ENCODE data around the gene SMIM36.
"Not testable (repeated sequence)": the region's sequence is repeated elsewhere in the genome, so short reads cannot be mapped to it uniquely, and the experiment has no call there.

Gene SMIM36

DNA sequence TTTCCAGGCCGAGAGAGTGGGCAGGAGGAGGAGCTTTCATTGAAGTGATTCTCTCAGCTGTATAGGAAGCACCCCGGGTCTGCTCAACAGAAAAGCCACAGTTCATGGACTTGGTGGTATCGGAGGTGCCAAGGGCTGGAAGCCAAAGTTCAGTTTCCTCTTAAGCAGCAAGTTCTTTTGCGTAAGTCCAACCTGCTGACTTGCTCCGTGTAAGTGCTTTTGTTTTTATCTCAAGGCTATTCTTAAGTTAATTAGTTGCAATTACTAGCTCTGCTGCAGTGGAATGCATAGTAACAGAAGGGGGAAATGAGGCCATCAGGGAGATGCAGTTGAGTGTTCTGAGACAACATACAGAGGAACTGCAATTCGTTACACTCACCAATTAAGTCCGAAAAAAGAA is 44.6 kb downstream of the SMIM36 start:
- H3K27ac ChIP-seq (ENCODE audit: low read depth, low read length), result no peak overlapping the region
- H3K27me3 ChIP-seq (ENCODE audit: control insufficient read depth in 1 of 2, insufficient read depth in 2 of 2, low read length in 2 of 2), result no peaks in the 10 kb centered on the region
- H3K9me3 ChIP-seq (ENCODE audit: low read length), result no peaks in the 10 kb centered on the region
- H3K4me1 ChIP-seq (ENCODE audit: insufficient read depth, low read length), result no peaks in the 10 kb centered on the region
- H3K4me3 ChIP-seq (ENCODE audit: low read depth in 1 of 2, low read length in 2 of 2), result no peak overlapping the region
- no peaks in the 10 kb centered on the region for H3K36me3 ChIP-seq (ENCODE audit: insufficient read depth, low read length)
- no peak overlapping the region for H3K9ac ChIP-seq (ENCODE audit: low read length)

DNA sequence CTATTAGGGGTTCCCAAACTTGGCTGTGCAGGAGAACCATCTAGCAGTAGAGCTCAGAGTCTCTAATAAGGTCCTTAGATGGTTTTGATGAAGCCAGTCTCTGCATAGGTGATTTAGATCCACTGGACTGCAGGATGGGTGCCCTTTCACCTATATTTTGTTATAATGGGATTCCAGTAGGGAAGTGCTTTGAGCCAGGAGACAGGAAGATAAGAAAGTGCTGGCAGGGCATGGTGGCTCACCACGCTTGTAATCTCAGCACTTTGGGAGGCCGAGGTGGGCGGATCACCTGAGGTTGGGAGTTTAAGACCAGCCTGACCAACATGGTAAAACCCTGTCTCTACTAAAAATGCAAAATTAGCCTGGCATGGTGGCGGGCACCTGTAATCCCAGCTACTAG is 45.5 kb downstream of the SMIM36 start:
- H3K36me3 ChIP-seq (ENCODE audit: insufficient read depth, low read length); H3K9me3 ChIP-seq (ENCODE audit: low read length); H3K4me3 ChIP-seq (ENCODE audit: low read depth in 1 of 2, low read length in 2 of 2); H3K27ac ChIP-seq (ENCODE audit: low read depth, low read length); H3K27me3 ChIP-seq (ENCODE audit: control insufficient read depth in 1 of 2, insufficient read depth in 2 of 2, low read length in 2 of 2); H3K4me1 ChIP-seq (ENCODE audit: insufficient read depth, low read length); H3K9ac ChIP-seq (ENCODE audit: low read length): not testable (repeated sequence)

DNA sequence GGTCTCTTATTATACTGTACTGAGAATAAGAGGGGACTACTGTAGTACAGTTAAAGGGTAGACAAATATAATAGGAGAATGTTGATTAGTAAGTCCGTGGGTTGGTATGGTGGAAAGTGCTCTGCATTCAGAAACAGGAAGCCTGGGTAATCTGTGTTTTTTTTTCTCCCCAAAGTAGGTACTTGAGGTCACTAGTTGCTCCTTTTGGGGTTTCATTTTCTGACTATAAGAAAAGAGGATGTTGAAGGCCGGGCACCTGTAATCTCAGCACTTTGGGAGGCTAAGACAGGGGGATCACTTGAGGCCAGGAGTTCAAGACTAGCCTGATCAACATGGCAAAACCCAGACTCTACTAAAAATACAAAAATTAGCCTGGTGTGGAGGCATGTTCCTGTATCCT is 47.7 kb downstream of the SMIM36 start:
- Histone ChIP-seq H3K36me3 (ENCODE audit: insufficient read depth, low read length) (no peaks in the 10 kb centered on the region), H3K9me3 (ENCODE audit: low read length) (no peaks in the 10 kb centered on the region), H3K9ac (ENCODE audit: low read length) (no peak overlapping the region), H3K4me3 (ENCODE audit: low read depth in 1 of 2, low read length in 2 of 2) (no peak overlapping the region), H3K4me1 (ENCODE audit: insufficient read depth, low read length) (no peaks in the 10 kb centered on the region), H3K27ac (ENCODE audit: low read depth, low read length) (no peak overlapping the region), H3K27me3 (ENCODE audit: control insufficient read depth in 1 of 2, insufficient read depth in 2 of 2, low read length in 2 of 2) (no peaks in the 10 kb centered on the region)

DNA sequence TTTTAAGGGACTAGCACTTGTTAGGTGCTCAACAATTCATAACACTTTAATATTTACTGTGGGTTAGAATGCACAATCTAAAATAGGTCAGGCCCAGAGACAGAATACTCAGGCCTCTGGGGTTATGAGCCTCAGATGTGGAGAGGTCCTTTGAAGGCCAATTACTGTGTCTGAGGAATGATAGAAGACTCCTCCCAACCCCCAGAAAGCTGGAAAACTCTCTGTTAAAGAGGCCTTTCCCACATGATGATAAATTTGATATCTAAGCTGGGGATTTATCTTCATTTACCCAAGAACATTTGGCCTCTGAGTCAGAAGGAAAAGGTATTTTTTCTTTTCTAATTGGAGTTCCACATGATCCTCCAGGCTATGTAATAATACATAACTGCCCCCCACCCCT is 48.5 kb downstream of the SMIM36 start:
- H3K4me1 ChIP-seq (ENCODE audit: insufficient read depth, low read length), result no peaks in the 10 kb centered on the region
- H3K27me3 ChIP-seq (ENCODE audit: control insufficient read depth in 1 of 2, insufficient read depth in 2 of 2, low read length in 2 of 2), result no peaks in the 10 kb centered on the region
- H3K36me3 ChIP-seq (ENCODE audit: insufficient read depth, low read length), result no peaks in the 10 kb centered on the region
- H3K9me3 ChIP-seq (ENCODE audit: low read length), result no peaks in the 10 kb centered on the region
- H3K9ac ChIP-seq (ENCODE audit: low read length), result no peak overlapping the region
- H3K4me3 ChIP-seq (ENCODE audit: low read depth in 1 of 2, low read length in 2 of 2), result no peak overlapping the region
- H3K27ac ChIP-seq (ENCODE audit: low read depth, low read length), result no peak overlapping the region

DNA sequence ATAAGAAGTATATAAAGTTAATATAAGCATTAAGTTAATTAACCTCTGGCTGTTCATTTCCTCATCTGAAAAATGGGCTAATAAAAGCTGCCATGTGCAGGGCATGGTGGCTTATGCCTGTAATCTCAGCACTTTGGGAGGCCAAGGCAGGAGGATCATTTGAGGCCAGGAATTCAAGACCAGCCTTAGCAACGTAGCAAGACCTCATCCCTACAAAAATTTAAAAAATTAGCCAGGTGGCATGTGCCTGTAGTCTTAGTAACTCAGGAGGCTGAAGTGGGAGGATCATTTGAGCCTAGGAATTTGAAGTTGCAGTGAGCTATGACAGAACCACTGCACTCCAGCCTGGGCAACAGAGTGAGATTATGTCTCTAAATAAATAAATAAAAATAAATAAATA is 49.0 kb downstream of the SMIM36 start:
- Histone ChIP-seq H3K4me3 (ENCODE audit: low read depth in 1 of 2, low read length in 2 of 2) (no peak overlapping the region), H3K27ac (ENCODE audit: low read depth, low read length) (no peak overlapping the region), H3K9ac (ENCODE audit: low read length) (no peak overlapping the region)

DNA sequence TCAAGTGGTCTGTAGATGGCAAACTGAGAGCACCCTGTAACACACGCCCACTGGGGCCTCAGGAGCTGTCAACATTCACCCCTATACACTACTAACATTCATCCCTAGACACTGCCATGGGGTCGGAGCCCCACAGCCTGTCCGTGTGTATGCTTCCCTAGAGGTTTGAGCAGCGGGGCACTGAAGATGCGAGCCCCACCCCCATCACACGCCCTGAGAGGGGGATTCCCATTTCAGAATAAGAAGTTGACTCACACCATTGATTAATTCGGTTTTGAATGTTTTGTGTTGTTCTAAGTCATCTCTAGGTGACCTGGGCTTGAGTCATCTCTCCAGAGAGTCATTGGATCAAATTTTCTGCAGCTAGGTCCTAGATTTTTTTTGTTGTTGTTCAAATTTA is 52.3 kb downstream of the SMIM36 start:
- Histone ChIP-seq H3K4me3 (ENCODE audit: low read depth in 1 of 2, low read length in 2 of 2) (no peak overlapping the region), H3K27ac (ENCODE audit: low read depth, low read length) (no peak overlapping the region), H3K9me3 (ENCODE audit: low read length) (no peaks in the 10 kb centered on the region), H3K36me3 (ENCODE audit: insufficient read depth, low read length) (no peaks in the 10 kb centered on the region), H3K9ac (ENCODE audit: low read length) (no peak overlapping the region), H3K27me3 (ENCODE audit: control insufficient read depth in 1 of 2, insufficient read depth in 2 of 2, low read length in 2 of 2) (no peaks in the 10 kb centered on the region), H3K4me1 (ENCODE audit: insufficient read depth, low read length) (peaks cover 16% of the 10 kb centered on the region)

More for the DNA sequence above, 49.0 kb downstream of the SMIM36 start:
- H3K9me3 ChIP-seq (ENCODE audit: low read length), result no peaks in the 10 kb centered on the region
- H3K27me3 ChIP-seq (ENCODE audit: control insufficient read depth in 1 of 2, insufficient read depth in 2 of 2, low read length in 2 of 2), result no peaks in the 10 kb centered on the region
- no peaks in the 10 kb centered on the region for H3K36me3 ChIP-seq (ENCODE audit: insufficient read depth, low read length)
- no peaks in the 10 kb centered on the region for H3K4me1 ChIP-seq (ENCODE audit: insufficient read depth, low read length)

DNA sequence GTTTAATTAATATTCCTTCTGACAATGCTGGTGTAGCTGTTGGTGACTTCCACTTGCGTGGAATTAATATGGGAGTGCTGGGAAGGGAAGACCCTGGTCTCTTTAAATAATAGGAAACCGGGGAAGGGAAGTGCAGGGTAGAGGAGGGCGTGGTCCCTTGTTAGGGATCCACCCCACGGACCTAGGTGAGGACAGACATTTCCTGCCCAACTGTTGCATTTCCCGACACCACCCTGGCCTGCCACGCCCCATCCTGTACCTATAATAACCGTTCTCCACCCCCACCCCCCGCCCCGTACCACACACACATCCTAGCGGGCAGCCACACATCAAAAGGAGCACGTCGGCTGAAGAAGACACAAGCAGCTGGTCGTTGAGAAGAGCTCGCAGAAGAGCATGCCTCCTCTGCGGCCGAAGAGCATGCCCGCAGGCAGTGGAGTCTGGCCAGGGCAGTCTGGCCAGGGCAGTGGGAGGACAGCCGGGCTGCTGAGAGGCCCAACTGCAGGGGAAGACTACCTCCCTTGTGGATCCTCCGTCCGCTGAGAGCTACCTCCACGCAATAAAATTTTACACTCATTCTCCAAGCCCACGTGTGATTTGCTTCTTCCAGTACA is 52.9 kb downstream of the SMIM36 start:
- H3K27me3 ChIP-seq (ENCODE audit: control insufficient read depth in 1 of 2, insufficient read depth in 2 of 2, low read length in 2 of 2), result no peaks in the 10 kb centered on the region
- no peaks in the 10 kb centered on the region for H3K9me3 ChIP-seq (ENCODE audit: low read length)
- H3K4me1 ChIP-seq (ENCODE audit: insufficient read depth, low read length), result peaks cover 22% of the 10 kb centered on the region
- H3K4me3 ChIP-seq (ENCODE audit: low read depth in 1 of 2, low read length in 2 of 2), result no peak overlapping the region
- no peak overlapping the region for H3K9ac ChIP-seq (ENCODE audit: low read length)
- H3K27ac ChIP-seq (ENCODE audit: low read depth, low read length), result no peak overlapping the region
- no peaks in the 10 kb centered on the region for H3K36me3 ChIP-seq (ENCODE audit: insufficient read depth, low read length)

DNA sequence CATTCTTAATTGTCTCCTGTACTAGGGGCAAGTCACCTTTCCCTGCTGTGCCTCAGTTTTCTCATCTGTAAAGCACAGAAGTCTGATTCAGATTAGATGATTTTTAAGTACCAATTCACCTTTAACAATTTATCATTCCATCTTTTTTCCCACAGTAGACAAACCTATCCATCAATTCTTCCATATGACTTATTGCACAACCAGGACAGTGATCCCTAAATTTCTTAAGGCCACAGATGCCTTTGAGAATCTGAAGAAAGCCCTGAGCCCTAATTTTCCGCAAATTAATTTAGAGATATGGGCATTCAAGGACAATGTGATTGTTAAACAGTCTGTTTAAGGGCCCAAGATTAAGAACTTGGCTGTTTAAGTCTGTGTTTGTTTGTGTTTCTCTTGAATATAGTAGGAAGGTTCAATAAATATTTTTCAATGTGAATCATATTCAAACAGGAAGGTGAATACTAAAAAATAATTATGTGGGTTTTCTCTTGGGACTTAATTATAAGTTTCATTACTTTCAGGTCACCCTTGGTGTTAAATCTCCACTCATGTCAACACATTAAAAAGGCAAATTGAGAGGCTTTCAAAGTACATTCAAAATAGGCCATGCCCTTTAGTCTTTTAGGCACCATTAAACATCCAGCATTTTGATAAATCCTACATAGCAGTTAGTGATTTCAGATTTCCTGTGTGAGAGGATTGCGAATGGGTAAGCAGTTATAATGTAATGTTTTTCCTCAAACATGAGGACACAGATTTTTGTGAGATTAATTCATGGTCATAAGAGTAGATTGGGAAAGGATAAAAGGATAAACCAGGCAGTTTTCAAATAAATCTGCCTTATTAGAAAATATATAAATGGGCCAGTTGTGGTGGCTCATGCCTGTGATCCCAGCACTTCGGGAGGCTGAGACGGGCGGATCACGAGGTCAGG is 54.7 kb downstream of the SMIM36 start:
- no peaks in the 10 kb centered on the region for H3K9me3 ChIP-seq (ENCODE audit: low read length)
- H3K27me3 ChIP-seq (ENCODE audit: control insufficient read depth in 1 of 2, insufficient read depth in 2 of 2, low read length in 2 of 2), result no peaks in the 10 kb centered on the region
- no peak overlapping the region for H3K4me3 ChIP-seq (ENCODE audit: low read depth in 1 of 2, low read length in 2 of 2)
- no peak overlapping the region for H3K9ac ChIP-seq (ENCODE audit: low read length)
- no peak overlapping the region for H3K27ac ChIP-seq (ENCODE audit: low read depth, low read length)
- no peaks in the 10 kb centered on the region for H3K36me3 ChIP-seq (ENCODE audit: insufficient read depth, low read length)
- H3K4me1 ChIP-seq (ENCODE audit: insufficient read depth, low read length), result peaks cover 40% of the 10 kb centered on the region

DNA sequence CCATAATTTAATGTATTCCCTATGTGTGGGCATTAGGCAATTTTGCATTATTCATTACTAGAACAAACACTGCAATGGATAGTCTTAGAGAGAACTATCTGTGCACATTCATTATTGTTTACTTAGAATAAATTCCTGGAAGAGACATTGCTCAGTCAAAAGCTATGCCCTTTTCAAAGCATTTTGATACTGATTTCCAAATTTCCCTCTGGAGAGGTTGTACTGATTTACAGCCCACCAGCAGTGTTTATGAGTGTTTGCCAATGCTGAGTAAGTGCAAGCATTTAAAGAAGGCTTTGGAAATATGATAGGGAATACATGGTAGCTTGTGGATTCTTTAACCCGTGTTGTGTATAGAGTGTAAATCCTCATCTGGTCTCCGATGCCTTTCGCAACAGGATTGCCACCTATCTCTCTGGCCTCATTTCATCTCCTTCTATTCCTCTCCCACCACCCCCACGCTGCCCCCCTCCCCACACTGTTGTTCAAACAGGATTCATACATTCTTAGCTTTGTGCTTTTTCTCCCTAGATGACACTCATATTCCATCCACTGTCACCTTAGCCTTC is 56.3 kb downstream of the SMIM36 start:
- Histone ChIP-seq H3K36me3 (ENCODE audit: insufficient read depth, low read length) (no peaks in the 10 kb centered on the region), H3K4me1 (ENCODE audit: insufficient read depth, low read length) (peaks cover 54% of the 10 kb centered on the region), H3K4me3 (ENCODE audit: low read depth in 1 of 2, low read length in 2 of 2) (no peak overlapping the region), H3K9ac (ENCODE audit: low read length) (no peak overlapping the region), H3K9me3 (ENCODE audit: low read length) (no peaks in the 10 kb centered on the region), H3K27me3 (ENCODE audit: control insufficient read depth in 1 of 2, insufficient read depth in 2 of 2, low read length in 2 of 2) (no peaks in the 10 kb centered on the region), H3K27ac (ENCODE audit: low read depth, low read length) (peak overlapping the region; percentile 17)

DNA sequence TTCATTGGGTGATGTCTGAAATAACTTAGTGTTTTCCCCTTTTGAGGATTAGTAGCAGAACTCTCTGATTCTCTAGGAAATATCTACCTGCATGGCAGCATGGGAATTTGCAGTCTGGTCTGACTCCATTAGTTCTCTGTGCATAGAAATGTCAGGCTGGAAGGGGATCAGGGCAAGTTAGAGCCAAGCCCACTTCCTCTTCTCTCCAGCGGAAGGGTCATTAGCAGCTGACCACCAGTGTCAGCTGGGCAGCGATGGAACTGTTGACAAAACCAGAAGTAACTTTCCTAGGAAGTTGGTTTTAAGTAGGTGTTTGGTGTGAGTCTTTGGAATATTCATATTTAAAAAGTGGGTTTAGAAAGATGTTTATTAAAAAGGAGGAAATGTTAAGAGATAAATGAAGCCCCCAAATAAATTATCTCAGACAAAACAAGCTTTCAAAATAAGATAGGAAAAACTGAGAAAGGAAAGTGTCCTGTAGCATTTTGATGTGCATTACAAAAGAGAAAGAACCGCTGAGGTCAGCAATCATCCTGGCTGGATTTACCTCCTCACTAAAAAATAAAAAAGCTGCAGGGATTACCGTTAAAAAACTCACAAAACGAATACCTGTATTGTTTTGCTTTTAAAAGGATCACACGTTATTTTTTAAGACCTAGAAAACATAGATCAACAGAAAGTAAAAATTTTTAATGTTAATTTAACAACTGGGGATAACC is 57.3 kb downstream of the SMIM36 start:
- H3K27me3 ChIP-seq (ENCODE audit: control insufficient read depth in 1 of 2, insufficient read depth in 2 of 2, low read length in 2 of 2), result no peaks in the 10 kb centered on the region
- no peaks in the 10 kb centered on the region for H3K9me3 ChIP-seq (ENCODE audit: low read length)
- no peak overlapping the region for H3K4me3 ChIP-seq (ENCODE audit: low read depth in 1 of 2, low read length in 2 of 2)
- peaks cover 56% of the 10 kb centered on the region for H3K4me1 ChIP-seq (ENCODE audit: insufficient read depth, low read length)
- H3K36me3 ChIP-seq (ENCODE audit: insufficient read depth, low read length), result no peaks in the 10 kb centered on the region
- H3K9ac ChIP-seq (ENCODE audit: low read length), result no peak overlapping the region
- peak overlapping the region; percentile 65 for H3K27ac ChIP-seq (ENCODE audit: low read depth, low read length)

DNA sequence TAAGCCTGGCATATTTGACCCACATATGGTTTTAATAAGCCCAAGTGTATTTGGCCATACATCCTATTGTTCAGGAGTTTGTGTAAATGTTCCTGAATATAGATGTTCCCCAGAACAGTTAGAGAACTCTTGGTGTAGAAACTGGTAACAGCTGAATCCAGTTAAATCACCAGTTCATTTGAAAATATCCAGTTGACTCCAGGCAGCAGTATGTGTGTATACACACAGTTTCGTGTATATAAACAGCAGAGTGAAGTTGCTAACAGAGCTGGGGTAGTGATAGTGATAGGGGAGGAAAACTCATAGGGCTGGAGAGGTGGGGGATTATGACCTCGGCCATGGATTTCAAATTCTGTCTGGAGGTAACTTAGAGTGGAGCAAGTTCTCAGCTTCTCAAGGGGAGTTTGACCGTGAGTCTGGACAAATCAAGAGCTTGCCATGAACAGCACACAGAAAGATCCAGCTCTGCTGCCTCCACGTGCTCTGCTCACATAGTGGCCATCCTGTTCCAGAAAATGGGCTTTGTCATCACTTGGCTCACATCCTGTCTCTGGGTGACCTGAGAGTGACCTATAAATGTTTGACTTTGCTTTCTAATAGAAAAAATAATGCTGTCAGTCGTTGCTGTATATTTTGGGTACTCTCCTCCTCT is 59.0 kb downstream of the SMIM36 start:
- H3K27me3 ChIP-seq (ENCODE audit: control insufficient read depth in 1 of 2, insufficient read depth in 2 of 2, low read length in 2 of 2), result no peaks in the 10 kb centered on the region
- no peak overlapping the region for H3K4me3 ChIP-seq (ENCODE audit: low read depth in 1 of 2, low read length in 2 of 2)
- peak overlapping the region; percentile 40 for H3K9ac ChIP-seq (ENCODE audit: low read length)
- H3K36me3 ChIP-seq (ENCODE audit: insufficient read depth, low read length), result no peaks in the 10 kb centered on the region
- peak overlapping the region; percentile 59 for H3K27ac ChIP-seq (ENCODE audit: low read depth, low read length)
- H3K4me1 ChIP-seq (ENCODE audit: insufficient read depth, low read length), result peaks cover 62% of the 10 kb centered on the region
- H3K9me3 ChIP-seq (ENCODE audit: low read length), result no peaks in the 10 kb centered on the region
